ENCODE measurements around the gene FAM53B. TPM values are rescaled to one million over a fixed set of nuclear protein-coding genes. Genes with fewer than 3 reads are reported as not detected.

FAM53B gene
- polyA plus RNA-seq, 1 experiment = 3.9 TPM

DNA sequence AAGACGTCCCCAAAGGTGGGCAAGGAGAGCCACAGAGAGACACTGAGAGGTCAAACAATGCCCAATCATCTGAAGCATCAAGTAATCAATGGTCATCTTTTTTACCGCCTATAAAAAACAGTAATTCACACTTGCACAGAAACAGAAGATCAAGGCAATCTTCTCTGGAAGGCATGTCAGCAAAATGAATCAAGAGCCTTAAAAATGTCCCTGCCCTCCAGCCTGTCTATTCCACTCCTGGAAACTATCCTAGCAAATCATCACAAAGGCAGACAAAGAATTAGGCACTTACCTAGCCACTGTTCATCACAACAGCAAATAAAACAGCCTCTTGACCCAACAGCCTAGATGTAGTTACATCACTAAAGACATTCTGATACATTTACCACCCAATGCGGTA, 48.9 kb downstream of the FAM53B start:
- POLR2A ChIA-PET = no interaction called here
- TF ChIP-seq, protein P1, sequence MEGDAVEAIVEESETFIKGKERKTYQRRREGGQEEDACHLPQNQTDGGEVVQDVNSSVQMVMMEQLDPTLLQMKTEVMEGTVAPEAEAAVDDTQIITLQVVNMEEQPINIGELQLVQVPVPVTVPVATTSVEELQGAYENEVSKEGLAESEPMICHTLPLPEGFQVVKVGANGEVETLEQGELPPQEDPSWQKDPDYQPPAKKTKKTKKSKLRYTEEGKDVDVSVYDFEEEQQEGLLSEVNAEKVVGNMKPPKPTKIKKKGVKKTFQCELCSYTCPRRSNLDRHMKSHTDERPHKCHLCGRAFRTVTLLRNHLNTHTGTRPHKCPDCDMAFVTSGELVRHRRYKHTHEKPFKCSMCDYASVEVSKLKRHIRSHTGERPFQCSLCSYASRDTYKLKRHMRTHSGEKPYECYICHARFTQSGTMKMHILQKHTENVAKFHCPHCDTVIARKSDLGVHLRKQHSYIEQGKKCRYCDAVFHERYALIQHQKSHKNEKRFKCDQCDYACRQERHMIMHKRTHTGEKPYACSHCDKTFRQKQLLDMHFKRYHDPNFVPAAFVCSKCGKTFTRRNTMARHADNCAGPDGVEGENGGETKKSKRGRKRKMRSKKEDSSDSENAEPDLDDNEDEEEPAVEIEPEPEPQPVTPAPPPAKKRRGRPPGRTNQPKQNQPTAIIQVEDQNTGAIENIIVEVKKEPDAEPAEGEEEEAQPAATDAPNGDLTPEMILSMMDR (IDR thresholded peaks at IDR 0.05; ENCODE audit: insufficient read depth, low read depth, low read length) = no peak
- Histone ChIP-seq H3K4me3 (ENCODE audit: low read depth, low read length) (no peak overlapping the region), H3K36me3 (ENCODE audit: control insufficient read depth, insufficient read depth, low read length) (peaks cover 5% of the 10 kb centered on the region), H3K27me3 (ENCODE audit: control insufficient read depth, insufficient read depth, low read length) (no peaks in the 10 kb centered on the region)
- CTCF ChIA-PET = no interaction called here
- DNase-seq (ENCODE audit: low read depth) = no peak

DNA sequence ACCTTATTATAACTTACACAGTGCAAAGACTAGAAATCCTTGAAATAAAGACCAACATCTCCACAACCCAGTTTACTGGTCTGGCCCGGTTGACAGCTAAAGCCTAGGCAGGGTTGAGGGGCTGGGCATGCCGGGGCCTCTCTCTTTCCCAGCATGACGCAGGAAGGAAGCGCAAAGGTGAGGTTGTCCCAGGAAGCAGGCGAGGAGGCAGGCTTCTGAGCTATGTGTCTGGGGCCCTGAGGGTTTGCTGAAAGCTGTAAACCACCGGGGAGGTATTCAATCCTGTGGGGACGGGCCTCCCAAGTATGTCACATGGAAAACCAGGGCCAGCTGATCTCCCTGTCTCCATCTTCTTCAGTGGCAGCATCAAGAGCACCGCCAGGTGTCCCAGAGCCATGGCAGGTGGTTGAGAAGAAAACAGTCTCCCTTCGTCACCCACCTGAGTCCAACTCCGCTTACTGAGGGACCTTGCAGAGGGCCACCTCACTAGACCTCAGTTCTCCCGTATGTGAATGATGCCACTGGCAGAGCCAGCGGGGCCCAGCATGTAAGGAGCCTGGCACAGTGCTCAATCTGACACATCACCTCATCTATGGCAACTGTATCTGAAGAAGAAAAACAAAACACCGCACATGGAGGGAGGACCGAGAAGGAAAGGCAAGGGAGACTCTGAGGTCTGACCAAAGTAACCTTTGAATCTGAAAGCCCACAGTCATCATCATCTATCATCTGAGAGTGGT, 49.5 kb downstream of the FAM53B start:
- CTCF ChIA-PET = no interaction called here
- DNase-seq (ENCODE audit: low read depth) = no peak
- no peak overlapping the region for H3K4me3 ChIP-seq (ENCODE audit: low read depth, low read length)
- TF ChIP-seq, protein P1 (IDR thresholded peaks at IDR 0.05; ENCODE audit: insufficient read depth, low read depth, low read length) = no peak
- H3K36me3 ChIP-seq (ENCODE audit: control insufficient read depth, insufficient read depth, low read length) = peaks cover 5% of the 10 kb centered on the region
- H3K27me3 ChIP-seq (ENCODE audit: control insufficient read depth, insufficient read depth, low read length) = no peaks in the 10 kb centered on the region
- POLR2A ChIA-PET = no interaction called here

DNA sequence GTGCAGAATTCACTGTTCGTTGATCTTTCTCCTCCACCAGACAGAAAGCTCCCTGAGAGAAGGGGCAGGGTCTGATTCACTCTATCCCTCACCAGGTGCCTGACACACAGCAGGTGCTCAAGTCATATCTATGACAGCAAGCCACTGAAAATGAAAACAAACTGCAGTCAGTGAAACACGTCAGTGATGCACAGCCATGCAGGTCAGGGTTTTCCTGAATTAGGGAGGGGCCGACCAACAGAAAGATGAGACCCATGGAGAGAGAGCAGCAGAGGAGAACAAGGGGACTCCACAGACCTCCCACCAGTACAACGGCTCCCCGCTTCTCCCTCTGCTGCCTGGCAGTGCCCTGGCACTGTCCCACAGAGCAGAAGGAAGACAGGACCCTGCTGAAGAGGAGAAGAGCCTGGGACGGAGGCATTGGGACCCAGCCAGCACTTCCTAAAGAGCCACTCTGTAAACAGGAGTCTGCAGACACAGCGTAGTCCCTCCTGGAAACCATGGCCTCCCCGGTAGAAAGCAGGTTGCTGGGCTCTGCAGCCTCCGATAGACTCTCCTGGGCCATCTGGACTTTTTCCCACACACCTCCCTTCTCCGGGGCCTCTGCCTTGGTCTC, 50.3 kb downstream of the FAM53B start:
- DNase-seq (ENCODE audit: low read depth) = no peak
- Histone ChIP-seq H3K36me3 (ENCODE audit: control insufficient read depth, insufficient read depth, low read length) (peaks cover 5% of the 10 kb centered on the region), H3K4me3 (ENCODE audit: low read depth, low read length) (no peak overlapping the region), H3K27me3 (ENCODE audit: control insufficient read depth, insufficient read depth, low read length) (no peaks in the 10 kb centered on the region)
- CTCF ChIA-PET = no interaction called here
- TF ChIP-seq, protein P1 (IDR thresholded peaks at IDR 0.05; ENCODE audit: insufficient read depth, low read depth, low read length) = no peak
- POLR2A ChIA-PET = no interaction called here

DNA sequence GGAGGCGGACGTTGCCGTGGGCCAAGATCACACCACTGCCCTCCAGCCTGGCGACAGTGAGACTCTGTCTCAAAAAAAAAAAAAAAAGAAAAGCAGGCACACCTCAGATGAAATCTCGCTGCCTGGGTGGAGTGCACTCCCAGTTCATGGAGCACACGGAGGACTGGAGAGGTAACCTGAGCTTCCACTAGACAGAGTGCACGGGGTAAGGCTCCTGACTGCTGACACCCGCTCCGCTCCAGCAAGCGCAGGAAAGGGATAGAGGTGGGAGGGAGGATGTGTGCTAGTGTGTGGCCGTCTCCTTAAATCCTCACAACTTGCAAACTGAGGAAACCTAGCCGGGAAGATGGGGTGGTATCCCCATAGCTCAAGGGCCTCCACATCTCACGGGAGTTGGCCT, 50.8 kb downstream of the FAM53B start:
- DNase-seq (ENCODE audit: low read depth) = no peak
- POLR2A ChIA-PET = no interaction called here
- TF ChIP-seq, protein P1 (IDR thresholded peaks at IDR 0.05; ENCODE audit: insufficient read depth, low read depth, low read length) = no peak
- Histone ChIP-seq H3K27me3 (ENCODE audit: control insufficient read depth, insufficient read depth, low read length) (no peaks in the 10 kb centered on the region), H3K36me3 (ENCODE audit: control insufficient read depth, insufficient read depth, low read length) (peaks cover 5% of the 10 kb centered on the region), H3K4me3 (ENCODE audit: low read depth, low read length) (no peak overlapping the region)
- CTCF ChIA-PET = no interaction called here

DNA sequence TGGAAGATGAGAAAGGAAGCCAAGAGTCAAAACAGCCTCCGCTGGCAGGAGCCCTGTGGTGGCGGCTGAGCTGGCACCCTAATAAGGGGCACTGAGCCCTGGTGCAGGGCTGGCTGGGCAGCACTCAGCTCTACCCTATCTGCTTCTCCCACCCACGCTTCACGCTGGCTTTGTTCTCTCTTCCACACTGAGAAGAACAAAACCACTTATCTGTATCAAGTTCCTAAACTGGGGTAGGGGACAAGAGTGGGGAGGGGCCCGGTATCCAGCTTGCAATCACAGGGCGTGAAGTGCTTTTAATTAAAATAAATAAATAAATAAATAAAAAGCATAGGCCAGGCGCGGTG, 52.1 kb downstream of the FAM53B start:
- CTCF ChIA-PET = no interaction called here
- no peak overlapping the region for H3K4me3 ChIP-seq (ENCODE audit: low read depth, low read length)
- DNase-seq (ENCODE audit: low read depth) = no peak
- POLR2A ChIA-PET = no interaction called here
- peaks cover 5% of the 10 kb centered on the region for H3K36me3 ChIP-seq (ENCODE audit: control insufficient read depth, insufficient read depth, low read length)
- TF ChIP-seq, protein P1 (IDR thresholded peaks at IDR 0.05; ENCODE audit: insufficient read depth, low read depth, low read length) = no peak
- no peaks in the 10 kb centered on the region for H3K27me3 ChIP-seq (ENCODE audit: control insufficient read depth, insufficient read depth, low read length)

All from BJ (cell line).